HUES6 (cell line): ENCODE measurements around the gene IFNA10.
"Not testable (repeated sequence)": the region's sequence is repeated elsewhere in the genome, so short reads cannot be mapped to it uniquely, and the experiment has no call there.

Source experiments
- H3K27ac ChIP-seq: 2 replicates; pipeline ENCODE4 v1.7.0; 2013; ENCODE audit warnings: low read depth, mild to moderate bottlenecking, low read length, inconsistent platforms
- H3K27me3 ChIP-seq: 2 replicates; pipeline ENCODE4 v1.6.1; 2013; ENCODE audit warnings: low read length; ENCODE audit not compliant: control insufficient read depth, insufficient read depth
- H3K36me3 ChIP-seq: 2 replicates; pipeline ENCODE4 v1.6.1; 2013; ENCODE audit warnings: low read length; ENCODE audit not compliant: control insufficient read depth, insufficient read depth
- H3K4me1 ChIP-seq: 2 replicates; pipeline ENCODE4 v1.6.1; 2013; ENCODE audit warnings: low read length; ENCODE audit not compliant: control insufficient read depth, insufficient read depth
- H3K4me3 ChIP-seq: 2 replicates; pipeline ENCODE4 v1.5.1; 2013; ENCODE audit warnings: low read depth, low read length
- H3K9ac ChIP-seq: one replicate; pipeline ENCODE4 v1.6.1; 2013; ENCODE audit warnings: mild to moderate bottlenecking, low read length
- H3K9me3 ChIP-seq: 2 replicates; pipeline ENCODE4 v1.6.1; 2013; ENCODE audit warnings: low read depth, low read length; ENCODE audit not compliant: control insufficient read depth, insufficient read depth

The IFNA10 gene

GRCh38 chr9:21182810-21183736, 23.9 kb downstream of the IFNA10 start:
- H3K27ac ChIP-seq, H3K9ac ChIP-seq, H3K4me1 ChIP-seq, H3K4me3 ChIP-seq, H3K27me3 ChIP-seq, H3K9me3 ChIP-seq, H3K36me3 ChIP-seq: not testable (repeated sequence)

DNA sequence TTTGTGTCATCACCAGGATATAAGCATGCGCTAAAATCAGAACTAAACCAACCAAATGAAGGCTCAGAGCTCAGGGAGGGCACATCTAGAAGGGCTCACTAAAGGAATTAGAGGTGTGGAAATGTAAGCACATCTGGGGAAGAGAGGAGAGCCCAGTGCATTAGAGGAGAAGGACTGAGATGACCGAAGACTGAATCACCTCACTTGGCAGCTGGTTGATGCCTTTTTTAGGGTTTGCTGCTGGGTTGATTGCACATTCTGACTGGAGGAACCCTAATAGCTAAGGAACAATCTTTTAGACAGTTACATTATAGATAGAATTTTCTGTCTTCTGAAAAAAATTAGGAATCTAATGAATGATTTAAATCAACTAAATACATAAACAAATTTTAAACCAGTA, 32.3 kb downstream of the IFNA10 start:
- no peaks in the 10 kb centered on the region for H3K4me1 ChIP-seq
- no peaks in the 10 kb centered on the region for H3K27me3 ChIP-seq
- no peaks in the 10 kb centered on the region for H3K36me3 ChIP-seq
- no peak overlapping the region for H3K27ac ChIP-seq
- H3K4me3 ChIP-seq: no peak overlapping the region
- no peaks in the 10 kb centered on the region for H3K9me3 ChIP-seq
- H3K9ac ChIP-seq: no peak overlapping the region

DNA sequence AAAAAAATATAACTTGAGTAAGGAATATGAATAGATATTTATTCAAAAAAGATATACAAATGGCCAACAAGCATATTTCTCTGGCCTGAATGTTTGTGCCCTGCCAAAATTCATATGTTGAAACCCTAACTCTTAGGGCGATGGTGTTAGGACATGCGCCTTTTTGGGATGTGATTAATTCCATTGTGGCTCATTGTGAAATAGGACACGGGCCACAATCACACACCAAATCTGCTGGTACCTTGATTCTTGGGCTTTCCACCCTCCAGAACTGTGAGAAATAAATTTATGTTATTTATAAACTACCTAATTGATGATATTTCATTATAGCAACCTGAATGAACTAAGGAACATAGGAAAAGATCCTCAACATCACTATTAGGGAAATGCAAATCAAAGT, 34.8 kb downstream of the IFNA10 start:
- Histone ChIP-seq H3K27me3 (no peaks in the 10 kb centered on the region), H3K4me1 (no peaks in the 10 kb centered on the region), H3K9me3 (no peaks in the 10 kb centered on the region), H3K27ac (no peak overlapping the region), H3K9ac (no peak overlapping the region), H3K4me3 (no peak overlapping the region), H3K36me3 (no peaks in the 10 kb centered on the region)

GRCh38 chr9:21171351-21171750, 35.6 kb downstream of the IFNA10 start:
- H3K36me3 ChIP-seq: no peaks in the 10 kb centered on the region

DNA sequence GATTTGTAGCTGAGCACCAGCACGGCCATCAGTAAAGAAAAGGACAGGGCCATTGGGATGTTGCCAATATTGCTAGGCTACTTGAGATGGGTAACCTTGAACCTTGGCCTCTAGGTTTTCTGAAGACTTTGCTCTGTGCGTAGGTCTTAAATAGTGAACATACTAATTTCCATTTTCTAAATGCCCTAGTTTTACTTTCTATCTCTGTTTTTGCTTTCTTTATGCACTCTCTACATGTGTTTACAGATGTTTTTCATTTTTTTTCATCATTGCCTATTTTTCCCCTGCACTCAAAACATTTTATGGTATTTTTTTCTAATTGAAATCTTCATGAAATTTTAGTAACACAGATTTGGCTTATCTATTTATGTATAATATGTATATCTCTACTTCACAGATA, 40.4 kb downstream of the IFNA10 start, which contains the start of gene IFNA21:
Gene IFNA21 (minus strand): TSS at position 101 of the 400 bp plus-strand sequence. CDS start 48 bp downstream, at position 53.
- H3K27ac ChIP-seq, H3K9ac ChIP-seq, H3K4me3 ChIP-seq, H3K27me3 ChIP-seq, H3K36me3 ChIP-seq, H3K4me1 ChIP-seq, H3K9me3 ChIP-seq: not testable (repeated sequence)

More at GRCh38 chr9:21171351-21171750, 35.6 kb downstream of the IFNA10 start:
- H3K4me1 ChIP-seq: no peaks in the 10 kb centered on the region
- H3K9ac ChIP-seq: no peak overlapping the region
- no peaks in the 10 kb centered on the region for H3K9me3 ChIP-seq
- no peak overlapping the region for H3K4me3 ChIP-seq
- H3K27ac ChIP-seq: no peak overlapping the region
- no peaks in the 10 kb centered on the region for H3K27me3 ChIP-seq

DNA sequence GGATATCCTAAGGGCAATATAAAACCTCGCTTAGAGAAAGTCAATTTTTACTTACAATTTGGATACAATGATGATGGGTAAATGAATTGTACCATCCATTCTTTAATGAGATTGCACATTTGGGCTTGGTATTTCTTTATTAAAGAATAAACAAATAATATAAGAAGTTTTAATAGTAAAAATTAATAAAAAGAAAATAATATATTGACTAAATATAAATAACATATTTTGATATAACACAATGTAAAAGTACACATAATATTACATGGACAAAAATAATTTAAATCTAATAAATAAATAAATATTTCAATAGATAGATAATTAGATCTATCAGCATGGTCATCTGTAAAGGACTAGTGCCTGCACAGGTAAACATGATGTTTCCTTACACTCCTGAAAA, 41.4 kb downstream of the IFNA10 start:
- H3K4me3 ChIP-seq: no peak overlapping the region
- H3K4me1 ChIP-seq: no peaks in the 10 kb centered on the region
- H3K36me3 ChIP-seq: no peaks in the 10 kb centered on the region
- no peak overlapping the region for H3K27ac ChIP-seq
- H3K9ac ChIP-seq: no peak overlapping the region
- H3K9me3 ChIP-seq: no peaks in the 10 kb centered on the region
- H3K27me3 ChIP-seq: no peaks in the 10 kb centered on the region

GRCh38 chr9:21160178-21160577, 46.8 kb downstream of the IFNA10 start:
- H3K27me3 ChIP-seq: no peaks in the 10 kb centered on the region
- H3K9me3 ChIP-seq: no peaks in the 10 kb centered on the region
- no peak overlapping the region for H3K27ac ChIP-seq
- no peak overlapping the region for H3K4me3 ChIP-seq
- no peak overlapping the region for H3K9ac ChIP-seq
- no peaks in the 10 kb centered on the region for H3K36me3 ChIP-seq
- H3K4me1 ChIP-seq: no peaks in the 10 kb centered on the region
